CD14-positive monocyte (primary cell): ENCODE data around the gene TOLLIP. TPM values are rescaled to one million over a fixed set of nuclear protein-coding genes. Genes with fewer than 3 reads are reported as not detected.

Experiments used
- DNase-seq, 3 donors: peaks; one replicate each; pipeline ENCODE4 v3.0.0-alpha.2; 2011 to 2022
- H2AFZ ChIP-seq: 2 replicates; pipeline ENCODE4 v1.6.0; 2012; ENCODE audit warnings: mild to moderate bottlenecking, low read depth, low read length, inconsistent platforms; ENCODE audit not compliant: insufficient read depth, poor library complexity, severe bottlenecking
- H3K27ac ChIP-seq, 2 donors: 1 replicate in 1 of 2; 2 replicates in 1 of 2; pipeline ENCODE4 v1.5.1; 2012 to 2013; ENCODE audit warnings: low read length in 2 of 2, control low read depth in 1 of 2, inconsistent platforms in 1 of 2, low read depth in 1 of 2, mild to moderate bottlenecking in 1 of 2
- H3K27me3 ChIP-seq, 2 donors: one replicate each; pipeline versions ENCODE4 v1.6.0 to v1.6.1; 2011 to 2013; ENCODE audit warnings: low read length in 2 of 2; ENCODE audit not compliant: control insufficient read depth in 2 of 2, insufficient read depth in 2 of 2
- H3K36me3 ChIP-seq, 2 donors: replicated peaks in 1 of 2; 1 replicate in 1 of 2; 2 replicates in 1 of 2; pipeline versions ENCODE4 v1.5.1 to v1.6.1; 2012 to 2013; ENCODE audit warnings: low read length in 2 of 2, control low read depth in 1 of 2, inconsistent platforms in 1 of 2, mild to moderate bottlenecking in 1 of 2; ENCODE audit not compliant: insufficient read depth in 2 of 2, control insufficient read depth in 1 of 2
- H3K4me1 ChIP-seq, 2 donors: 1 replicate in 1 of 2; 2 replicates in 1 of 2; pipeline versions ENCODE4 v1.5.1 to v1.6.1; 2012 to 2013; ENCODE audit warnings: low read length in 2 of 2, control low read depth in 1 of 2, inconsistent platforms in 1 of 2, mild to moderate bottlenecking in 1 of 2, moderate library complexity in 1 of 2; ENCODE audit not compliant: insufficient read depth in 2 of 2, control insufficient read depth in 1 of 2
- H3K4me2 ChIP-seq: replicated peaks from 2 replicates; pipeline ENCODE3; 2012; ENCODE audit warnings: low read length, moderate library complexity, mild to moderate bottlenecking; ENCODE audit not compliant: poor library complexity, severe bottlenecking; ENCODE audit errors: extremely low read depth
- H3K4me3 ChIP-seq, 3 experiments: fragments of 200-600 bp in 1 of 3; sonication (generic) in 1 of 3; replicated peaks in 1 of 3; 1 replicate in 2 of 3; 2 replicates in 1 of 3; pipeline ENCODE4 v1.5.1; 2011 to 2013; ENCODE audit warnings: low read length in 3 of 3, mild to moderate bottlenecking in 3 of 3, control low read depth in 2 of 3, low read depth in 2 of 3, inconsistent platforms in 1 of 3, moderate library complexity in 1 of 3
- H3K79me2 ChIP-seq: 2 replicates; pipeline ENCODE4 v1.6.0; 2012; ENCODE audit warnings: mild to moderate bottlenecking, control low read depth, inconsistent platforms, low read length, moderate library complexity; ENCODE audit not compliant: insufficient read depth
- H3K9ac ChIP-seq: 2 replicates; pipeline ENCODE4 v1.6.0; 2017; ENCODE audit warnings: low read length, mild to moderate bottlenecking; ENCODE audit not compliant: insufficient read depth, poor library complexity, severe bottlenecking
- H3K9me3 ChIP-seq, 2 donors: replicated peaks in 1 of 2; 1 replicate in 1 of 2; 2 replicates in 1 of 2; pipeline versions ENCODE4 v1.5.1 to v1.6.1; 2012 to 2013; ENCODE audit warnings: low read length in 2 of 2, control low read depth in 1 of 2; ENCODE audit not compliant: control insufficient read depth in 1 of 2, insufficient read depth in 1 of 2
- H4K20me1 ChIP-seq: 2 replicates; pipeline ENCODE4 v1.6.0; 2012; ENCODE audit warnings: mild to moderate bottlenecking, low read length, control low read depth, moderate library complexity; ENCODE audit not compliant: insufficient read depth
- H3K27ac Mint-ChIP-seq, 7 donors: one replicate each; pipeline ENCODE4 v1.8.0; 2020; ENCODE audit warnings: mild to moderate bottlenecking in 7 of 7, mixed read lengths in 7 of 7, moderate library complexity in 6 of 7, inconsistent platforms in 2 of 7
- H3K27me3 Mint-ChIP-seq, 3 donors: one replicate each; pipeline ENCODE4 v1.8.0; 2021 to 2022; ENCODE audit warnings: low read depth in 3 of 3, mild to moderate bottlenecking in 3 of 3, mixed read lengths in 3 of 3, moderate library complexity in 3 of 3, inconsistent platforms in 1 of 3
- H3K36me3 Mint-ChIP-seq, 2 donors: one replicate each; pipeline ENCODE4 v1.8.0; 2020; ENCODE audit warnings: mixed read lengths in 2 of 2, inconsistent platforms in 1 of 2, mild to moderate bottlenecking in 1 of 2
- H3K4me1 Mint-ChIP-seq: one replicate; pipeline ENCODE4 v1.8.0; 2020; ENCODE audit warnings: mild to moderate bottlenecking, mixed read lengths
- H3K4me3 Mint-ChIP-seq, 2 donors: one replicate each; pipeline ENCODE4 v1.8.0; 2020; ENCODE audit warnings: mild to moderate bottlenecking in 2 of 2, mixed read lengths in 2 of 2, moderate library complexity in 1 of 2
- H3K9me3 Mint-ChIP-seq, 7 donors: one replicate each; pipeline ENCODE4 v1.8.0; 2020 to 2022; ENCODE audit warnings: mixed read lengths in 7 of 7, mild to moderate bottlenecking in 6 of 7, moderate library complexity in 6 of 7, inconsistent platforms in 2 of 7
- CTCF ChIP-seq: fragments of 200-600 bp; IDR thresholded peaks from one replicate; pipeline ENCODE4 v1.8.0; 2022; ENCODE audit warnings: antibody characterized with exemption, mild to moderate bottlenecking
- WGBS: methylation state at CpG from one replicate; pipeline ENCODE4 v1.1.5; 2013; ENCODE audit warnings: missing lambda C conversion rate; ENCODE audit not compliant: insufficient coverage; 5-methylcytosine and 5-hydroxymethylcytosine counted together
- intact Hi-C, 2 donors: fragments of 100-400 bp; cut with micrococcal nuclease; formaldehyde crosslinking; loops; one replicate each; pipeline versions ENCODE4 v1.15.0 to v1.15.1; 2023
- polyA plus RNA-seq, 3 donors: library from polyadenylated mRNA; depleted of rRNA in 1 of 3; unstranded in 2 of 3; stranded (reverse) in 1 of 3; fragments of 300-500 nt in 2 of 3; fragments of >200 nt in 1 of 3; fragmentation: Illumina TruSeq in 2 of 3; gene quantifications; 1 replicate in 2 of 3; 2 replicates in 1 of 3; pipeline ENCODE4 v1.2.3, GENCODE V29; 2012 to 2021

TOLLIP gene
- polyA plus RNA-seq, 3 donors: 67.9 to 72.1 (median 71.7) TPM

DNA sequence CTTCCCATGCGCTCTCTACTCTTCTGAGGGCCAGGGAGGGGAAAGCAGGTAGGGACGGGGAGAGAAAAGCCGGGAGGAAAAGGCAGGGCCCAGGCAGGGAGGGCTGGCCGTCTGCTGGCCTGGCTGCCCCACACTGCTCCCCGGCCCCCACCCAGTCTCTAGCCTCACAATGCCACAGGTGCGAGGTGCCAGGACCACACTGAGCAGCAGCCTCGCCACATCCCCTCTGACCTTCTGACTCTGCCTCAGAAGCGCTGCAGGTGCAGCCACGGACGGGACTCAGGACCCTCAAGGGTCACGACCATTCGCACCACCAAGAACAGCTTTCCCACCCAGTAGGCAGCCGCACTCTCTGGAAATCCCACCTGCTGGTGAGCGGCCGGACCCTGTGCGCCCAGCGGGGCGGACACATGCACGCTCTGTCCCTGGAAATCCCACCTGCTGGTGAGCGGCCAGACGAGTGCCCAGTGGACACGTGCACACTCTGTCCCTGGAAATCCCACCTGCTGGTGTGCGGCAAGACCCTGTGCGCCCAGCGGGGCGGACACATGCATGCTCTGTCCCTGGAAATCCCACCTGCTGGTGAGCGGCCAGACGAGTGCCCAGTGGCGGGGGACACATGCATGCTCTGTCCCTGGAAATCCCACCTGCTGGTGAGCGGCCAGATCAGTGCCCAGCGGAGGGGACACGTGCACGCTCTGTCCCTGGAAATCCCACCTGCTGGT, 20.1 kb downstream of the TOLLIP start:
- no peaks in the 10 kb centered on the region for H3K4me1 ChIP-seq
- Mint-ChIP-seq H3K36me3 (peaks cover 76 to 91% of the 10 kb centered on the region in 2 donors), H3K4me3 (no peak overlapping the region), H3K4me1 (no peaks in the 10 kb centered on the region), H3K9me3 (peaks cover 0 to 5% (median 0%) of the 10 kb centered on the region in 7 donors), H3K27ac (no peak overlapping the region), H3K27me3 (no peaks in the 10 kb centered on the region)
- no peak overlapping the region for H2AFZ ChIP-seq
- no peak overlapping the region for H3K4me2 ChIP-seq
- H3K79me2 ChIP-seq: peaks cover 48% of the 10 kb centered on the region
- no peaks in the 10 kb centered on the region for H3K9me3 ChIP-seq
- no peak overlapping the region for H3K27ac ChIP-seq
- no peak for DNase-seq
- WGBS: 96% methylated on average over 32 of the region's 33 CpGs
- H3K36me3 ChIP-seq: peaks cover 84 to 92% of the 10 kb centered on the region in 2 donors
- no peak overlapping the region for H3K4me3 ChIP-seq
- H3K9ac ChIP-seq: no peak overlapping the region
- peaks cover 95% of the 10 kb centered on the region for H4K20me1 ChIP-seq
- H3K27me3 ChIP-seq: no peaks in the 10 kb centered on the region
- intact Hi-C loops: no loop called here
- TF ChIP-seq CTCF: no peak

GRCh38 chr11:1288426-1289151, 20.8 kb downstream of the TOLLIP start:
- TF ChIP-seq CTCF: no peak
- Mint-ChIP-seq H3K4me3 (no peak overlapping the region), H3K27me3 (no peaks in the 10 kb centered on the region), H3K27ac (no peak overlapping the region), H3K9me3 (peaks cover 0 to 5% (median 0%) of the 10 kb centered on the region in 7 donors), H3K4me1 (no peaks in the 10 kb centered on the region), H3K36me3 (peaks cover 73 to 93% of the 10 kb centered on the region in 2 donors)
- Histone ChIP-seq H3K4me1 (no peaks in the 10 kb centered on the region), H4K20me1 (peaks cover 95% of the 10 kb centered on the region), H3K36me3 (peaks cover 86 to 94% of the 10 kb centered on the region in 2 donors), H3K9ac (no peak overlapping the region), H3K9me3 (no peaks in the 10 kb centered on the region), H3K79me2 (peaks cover 46% of the 10 kb centered on the region), H3K27ac (no peak overlapping the region), H3K4me3 (no peak overlapping the region), H3K27me3 (no peaks in the 10 kb centered on the region), H2AFZ (no peak overlapping the region), H3K4me2 (no peak overlapping the region)
- intact Hi-C loops: no loop called here
- DNase-seq: no peak
- WGBS: 99% methylated on average over 24 of the region's 30 CpGs
